Upper lobe of left lung (tissue), 6 donors: ENCODE results near the gene ELF4. TPM values are rescaled to one million over a fixed set of nuclear protein-coding genes. Genes with fewer than 3 reads are reported as not detected.
A peak's percentile ranks its signal among the peaks of the same experiment; 100 is the strongest.

Experiments used
- ATAC-seq, 2 donors: fragments of 200-7000 bp; cut with Tn5 transposase; one replicate each; pipeline ENCODE4 v1.9.1; 2022; ENCODE audit warnings: mild to moderate bottlenecking in 2 of 2, moderate library complexity in 2 of 2; ENCODE audit not compliant: low FRiP score in 2 of 2
- DNase-seq, 2 donors: peaks; one replicate each; pipeline ENCODE4 v3.0.0-alpha.2; 2019 to 2020
- H3K27ac ChIP-seq, 4 donors: fragments of 200-600 bp; sonication (generic); one replicate each; pipeline ENCODE4 v1.5.1; 2016 to 2019
- H3K27me3 ChIP-seq, 4 donors: fragments of 200-600 bp; sonication (generic); one replicate each; pipeline ENCODE4 v1.5.1; 2017 to 2019
- H3K36me3 ChIP-seq, 4 donors: fragments of 200-600 bp; sonication (generic); one replicate each; pipeline ENCODE4 v1.5.1; 2016 to 2019
- H3K4me1 ChIP-seq, 4 donors: fragments of 200-600 bp; sonication (generic); one replicate each; pipeline ENCODE4 v1.5.1; 2018 to 2019
- H3K4me3 ChIP-seq, 4 donors: fragments of 200-600 bp; sonication (generic); one replicate each; pipeline ENCODE4 v1.5.1; 2017 to 2019; ENCODE audit warnings: mild to moderate bottlenecking in 2 of 4, moderate library complexity in 1 of 4
- H3K9me3 ChIP-seq, 4 donors: fragments of 200-600 bp; sonication (generic); one replicate each; pipeline ENCODE4 v1.5.1; 2018 to 2019
- CTCF ChIP-seq, 6 experiments: fragments of 450-650 bp in 4 of 6; fragments of 200-600 bp in 2 of 6; sonication (generic) in 2 of 6; IDR thresholded peaks; one replicate each; pipeline ENCODE4 v1.5.1; 2016 to 2019; ENCODE audit warnings: antibody characterized with exemption in 6 of 6
- EP300 ChIP-seq, 4 donors: sonication (generic); formaldehyde crosslinking; IDR thresholded peaks; one replicate each; pipeline ENCODE4 v1.5.1; 2017; ENCODE audit warnings: antibody characterized with exemption in 4 of 4, control low read depth in 2 of 4
- POLR2A ChIP-seq, 4 donors: fragments of 450-650 bp; IDR thresholded peaks; one replicate each; pipeline ENCODE4 v1.5.1; 2016 to 2017; ENCODE audit warnings: antibody characterized with exemption in 4 of 4, mild to moderate bottlenecking in 2 of 4
- POLR2AphosphoS5 ChIP-seq, 2 donors: sonication (generic); formaldehyde crosslinking; IDR thresholded peaks; one replicate each; pipeline ENCODE4 v1.5.1; 2017; ENCODE audit warnings: antibody characterized with exemption in 2 of 2
- WGBS, 2 donors: methylation state at CpG; one replicate each; pipeline ENCODE4 v1.1.5; 2017 to 2018; 5-methylcytosine and 5-hydroxymethylcytosine counted together
- total RNA-seq, 6 donors: library from RNA; depleted of rRNA in 4 of 6; stranded (reverse); fragments of >200 nt in 4 of 6; gene quantifications; one replicate each; pipeline versions ENCODE4 v1.1.0 to v1.2.1, GENCODE V29; 2016 to 2021
- donor health status: DM: no; HTN: no; CAD: no; lungs with moderate emphysema.
- donor health status: DM: no; HTN: yes; CAD: no; lungs with severe emphysema.

ELF4 gene
- total RNA-seq, 6 donors from 2014 or later: 13.6 to 31.0 (median 21.9) TPM

GRCh38 chrX:130090364-130090763 lies 19.9 kb downstream of the ELF4 start:
- peaks cover 15 to 39% (median 28%) of the 10 kb centered on the region in 4 donors for H3K4me1 ChIP-seq

GRCh38 chrX:130086447-130087206 lies 23.7 kb downstream of the ELF4 start:
- Histone ChIP-seq H3K27ac (peak overlapping the region; percentile 63 to 81 (median 72)), H3K27me3 (no peaks in the 10 kb centered on the region), H3K9me3 (no peaks in the 10 kb centered on the region), H3K4me1 (peaks cover 27 to 62% (median 43%) of the 10 kb centered on the region in 4 donors), H3K36me3 (no peaks in the 10 kb centered on the region), H3K4me3 (peak overlapping the region in 2 of 4 donors; percentile 4 to 20)
- peak; percentile 29 to 41 for ATAC-seq
- peak in 1 of 2 donors; percentile 63 for DNase-seq
- WGBS, 2 donors: 63 to 70% methylated on average over 5 to 13 of the region's 13 CpGs
- TF ChIP-seq CTCF (IDR thresholded peaks at IDR 0.05): no peak
- no peak for TF ChIP-seq EP300 (IDR thresholded peaks at IDR 0.05)
- peak in 1 of 2 donors; percentile 20 for TF ChIP-seq POLR2AphosphoS5 (IDR thresholded peaks at IDR 0.05)
- TF ChIP-seq POLR2A (IDR thresholded peaks at IDR 0.05): peak in 1 of 4 donors; percentile 17

More at GRCh38 chrX:130090364-130090763, 19.9 kb downstream of the ELF4 start:
- Histone ChIP-seq H3K9me3 (no peaks in the 10 kb centered on the region), H3K4me3 (no peak overlapping the region), H3K27me3 (no peaks in the 10 kb centered on the region), H3K36me3 (no peaks in the 10 kb centered on the region), H3K27ac (peak overlapping the region in 1 of 4 donors; percentile 81)
- TF ChIP-seq POLR2AphosphoS5 (IDR thresholded peaks at IDR 0.05): no peak
- no peak for TF ChIP-seq CTCF (IDR thresholded peaks at IDR 0.05)
- TF ChIP-seq EP300 (IDR thresholded peaks at IDR 0.05): no peak
- no peak for TF ChIP-seq POLR2A (IDR thresholded peaks at IDR 0.05)
- WGBS, 2 donors: 81 to 89% methylated on average over 2 to 3 of the region's 3 CpGs
- no peak for ATAC-seq
- DNase-seq: no peak

- H3K27me3 ChIP-seq: no peaks in the 10 kb centered on the region
- ATAC-seq (no peak), DNase-seq (no peak)
- H3K27ac ChIP-seq: peak overlapping the region; percentile 63 to 81 (median 72)
- WGBS, 2 donors: 51 to 53% methylated on average over 8 to 11 of the region's 11 CpGs
- H3K4me3 ChIP-seq: peak overlapping the region in 1 of 4 donors; percentile 4
- H3K36me3 ChIP-seq: no peaks in the 10 kb centered on the region
- peak in 1 of 4 donors; percentile 10 for TF ChIP-seq EP300 (IDR thresholded peaks at IDR 0.05)
- TF ChIP-seq POLR2A (IDR thresholded peaks at IDR 0.05): no peak
- peaks cover 27 to 65% (median 46%) of the 10 kb centered on the region in 4 donors for H3K4me1 ChIP-seq
- no peaks in the 10 kb centered on the region for H3K9me3 ChIP-seq
These were observed 24.5 kb downstream of the ELF4 start for GRCh38 chrX:130085551-130086446.

- TF ChIP-seq POLR2A (IDR thresholded peaks at IDR 0.05) (no peak), CTCF (IDR thresholded peaks at IDR 0.05) (no peak), EP300 (IDR thresholded peaks at IDR 0.05) (no peak), POLR2AphosphoS5 (IDR thresholded peaks at IDR 0.05) (no peak)
- ATAC-seq: no peak
- peak overlapping the region; percentile 48 to 81 (median 72) for H3K27ac ChIP-seq
These were observed 25.6 kb downstream of the ELF4 start for GRCh38 chrX:130084631-130085237.

More at GRCh38 chrX:130084631-130085237, 25.6 kb downstream of the ELF4 start:
- 63 to 77% methylated on average over 2 to 9 of the region's 9 CpGs for WGBS, 2 donors
- Histone ChIP-seq H3K36me3 (no peaks in the 10 kb centered on the region), H3K27me3 (no peaks in the 10 kb centered on the region), H3K9me3 (no peaks in the 10 kb centered on the region), H3K4me1 (peaks cover 27 to 62% (median 46%) of the 10 kb centered on the region in 4 donors), H3K4me3 (no peak overlapping the region)
- no peak for DNase-seq
